HG03520 (cell line): ENCODE data around the gene IGSF9.
A peak's percentile ranks its signal among the peaks of the same experiment; 100 is the strongest.
"Not testable (repeated sequence)": the region's sequence is repeated elsewhere in the genome, so short reads cannot be mapped to it uniquely, and the experiment has no call there.

Experiments used
- ATAC-seq: cut with Tn5 transposase; IDR thresholded peaks from one replicate; pipeline ENCODE4 v1.9.1; 2021; ENCODE audit warnings: mild to moderate bottlenecking, moderate library complexity; ENCODE audit not compliant: unreplicated experiment

Gene IGSF9

GRCh38 chr1:159902541-159902940 is 42.9 kb downstream of the IGSF9 start:
- ATAC-seq: no peak

DNA sequence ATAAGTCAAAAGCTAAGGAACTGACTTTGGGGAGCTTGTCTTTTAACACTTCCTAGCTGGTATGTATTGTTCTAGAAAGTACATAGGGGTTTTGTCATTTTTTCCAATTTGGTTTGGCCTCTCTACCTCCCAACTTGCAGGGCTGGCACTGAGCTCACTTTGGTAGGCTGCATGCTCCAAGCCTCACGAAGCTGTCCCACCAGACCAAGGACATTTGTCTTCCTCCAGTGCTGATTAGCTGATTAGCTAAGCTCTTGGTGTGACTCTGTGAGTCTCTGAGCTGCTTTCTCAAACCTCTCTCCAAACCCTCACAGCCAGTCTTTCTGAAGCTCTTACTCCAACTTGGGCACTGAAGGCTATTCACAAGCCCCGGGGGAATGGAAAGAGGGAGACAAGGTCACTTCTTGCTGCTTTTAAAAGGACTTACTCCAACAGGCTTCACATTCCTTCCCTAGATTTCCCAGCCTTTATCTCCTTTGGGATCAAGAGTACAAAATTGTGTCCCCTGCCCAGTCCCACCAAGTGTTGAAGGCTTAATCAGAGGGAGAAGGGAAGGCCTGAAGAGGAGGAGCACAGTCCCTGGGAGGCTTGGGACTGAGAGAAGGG is 44.6 kb downstream of the IGSF9 start:
- no peak for ATAC-seq

- no peak for ATAC-seq
Observed at GRCh38 chr1:159900086-159900680, 45.2 kb downstream of the IGSF9 start, which contains the start of gene CFAP45. CFAP45 (minus strand) TSS chr1:159900165; CDS start chr1:159900098, 67 bp downstream.

- ATAC-seq: not testable (repeated sequence)
Observed at GRCh38 chr1:159899634-159900033, 45.8 kb downstream of the IGSF9 start.

- no peak for ATAC-seq
Observed at GRCh38 chr1:159898527-159898926, 46.9 kb downstream of the IGSF9 start.

GRCh38 chr1:159897962-159898361 is 47.5 kb downstream of the IGSF9 start:
- ATAC-seq: no peak

DNA sequence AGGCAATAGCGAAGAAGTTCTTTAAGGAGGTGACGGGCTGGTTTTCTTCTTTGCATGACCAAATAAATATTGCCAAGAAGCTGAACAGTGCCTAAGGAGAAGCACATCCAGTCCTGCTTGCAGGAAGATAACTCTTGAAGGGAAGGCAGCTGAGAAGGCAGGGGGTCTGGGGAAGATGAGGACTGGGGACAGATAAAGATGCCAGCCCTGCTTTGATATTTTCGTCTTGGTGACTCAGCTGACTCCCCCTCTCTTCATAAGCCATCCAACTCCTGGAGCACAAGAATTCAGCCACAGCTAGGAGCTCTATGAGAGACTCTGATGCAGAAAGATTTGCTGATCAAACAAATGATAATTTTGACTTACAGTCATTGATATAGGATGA is 48.9 kb downstream of the IGSF9 start:
- no peak for ATAC-seq

DNA sequence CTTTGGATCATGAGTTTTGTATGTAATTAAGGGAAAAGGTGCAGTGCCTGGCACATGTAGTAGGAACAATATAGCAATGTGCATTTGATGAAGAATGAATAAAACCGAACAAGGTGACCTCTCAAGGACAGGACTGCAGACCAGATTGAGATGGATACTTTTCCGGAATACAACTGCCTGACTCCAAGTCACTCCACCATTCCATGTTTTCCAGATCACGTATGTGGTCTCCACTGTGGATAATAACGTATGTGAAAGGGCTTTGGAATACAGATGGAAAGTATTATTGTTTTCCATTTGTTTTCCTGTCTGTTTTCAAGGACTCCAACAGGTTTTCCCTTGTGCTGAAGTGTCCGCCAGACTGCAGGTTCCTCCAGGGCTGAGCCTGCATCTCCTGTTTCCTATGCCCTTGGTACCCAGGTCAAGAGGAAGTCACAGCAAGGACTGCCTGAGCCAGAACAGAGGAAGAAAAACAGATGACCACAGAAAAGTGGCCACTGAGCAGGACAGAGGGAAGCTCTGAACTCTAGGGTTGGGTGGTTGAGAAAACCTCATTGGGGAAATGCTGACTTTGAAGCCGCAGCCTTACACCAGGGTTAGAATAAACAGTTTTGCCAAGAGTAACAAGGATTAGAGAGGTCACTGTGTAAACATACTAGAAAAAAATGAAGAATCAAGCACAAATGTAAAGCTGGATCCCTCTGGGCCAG is 49.4 kb downstream of the IGSF9 start:
- no peak for ATAC-seq

DNA sequence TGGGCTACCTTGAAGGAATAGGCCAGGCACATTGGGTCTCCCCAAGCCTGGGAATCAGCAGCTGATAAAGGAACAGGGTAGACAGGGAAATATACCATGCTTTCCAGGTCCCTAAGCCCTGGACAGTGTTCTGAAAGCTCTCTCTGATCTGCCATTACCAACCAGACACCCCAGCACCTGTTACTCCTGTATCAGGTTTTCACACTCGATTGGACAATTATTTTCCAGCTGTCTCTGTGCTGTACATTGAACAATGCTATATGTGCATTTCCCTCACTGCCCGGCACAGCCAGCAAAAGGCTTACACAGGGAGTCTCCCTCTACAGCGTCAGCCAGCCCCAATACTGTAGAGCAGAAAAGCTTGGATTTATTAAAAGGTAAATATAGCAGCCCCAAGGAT is 50.1 kb downstream of the IGSF9 start:
- no peak for ATAC-seq

DNA sequence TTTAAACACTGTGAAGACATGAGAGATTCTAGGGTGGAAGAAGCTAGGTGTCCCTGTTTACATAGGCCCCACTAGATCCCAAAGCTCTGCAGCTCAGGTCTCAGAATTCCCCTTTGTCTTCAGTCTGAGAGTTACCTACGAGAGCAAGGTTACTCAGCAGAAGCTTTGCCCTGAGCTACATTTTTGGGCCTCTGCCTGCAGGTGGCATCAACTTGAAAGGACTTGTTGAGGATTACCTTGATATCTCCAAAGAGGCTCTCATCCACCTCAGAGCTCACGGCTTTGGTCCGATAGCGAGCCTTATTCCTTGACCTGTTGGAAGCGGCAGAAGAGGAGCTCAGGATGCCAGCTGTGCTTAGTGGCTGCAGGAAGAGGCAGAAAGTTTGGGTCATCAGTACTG is 52.5 kb downstream of the IGSF9 start:
- no peak for ATAC-seq

DNA sequence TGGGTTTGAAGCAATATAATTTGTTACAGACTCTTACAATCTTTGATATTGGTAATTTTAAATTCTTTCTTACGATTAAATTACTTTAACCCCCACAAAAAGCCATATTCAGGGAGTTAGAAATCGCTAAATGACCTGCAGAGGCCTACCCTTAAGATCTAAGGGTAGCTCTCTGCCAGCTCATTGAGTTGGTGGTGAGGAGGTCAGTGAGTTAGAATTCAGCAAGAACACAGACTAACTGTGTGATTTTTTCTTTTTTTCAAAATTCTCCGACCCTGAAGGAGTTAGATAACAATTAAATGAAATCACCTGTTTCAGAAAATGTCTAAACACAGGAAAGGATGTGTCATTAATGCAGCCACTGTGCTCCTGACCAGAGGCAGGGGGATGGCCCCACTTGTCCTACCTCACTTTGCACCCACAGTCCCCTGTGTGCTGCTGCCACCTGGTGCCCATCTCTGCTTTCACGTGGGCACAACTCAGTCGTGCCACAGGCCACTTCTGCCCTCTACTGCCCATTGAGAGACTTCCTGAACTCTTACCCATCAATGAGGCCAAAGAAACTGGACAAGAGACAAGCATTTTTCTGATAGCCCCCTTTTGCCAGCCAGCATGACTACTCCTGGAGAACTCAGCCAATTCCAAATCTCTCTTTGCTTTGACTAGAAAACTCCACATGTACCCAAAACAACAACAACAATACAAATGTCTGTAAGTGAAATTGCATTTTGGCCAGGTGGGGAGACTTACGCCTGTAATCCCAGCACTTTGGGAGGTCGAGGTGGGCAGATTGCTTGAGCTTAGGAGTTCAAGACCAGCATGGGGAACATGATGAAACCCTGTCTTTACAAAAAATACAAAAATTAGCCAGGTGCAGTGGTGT is 53.9 kb downstream of the IGSF9 start:
- ATAC-seq: no peak

GRCh38 chr1:159890390-159890789 is 55.0 kb downstream of the IGSF9 start:
- ATAC-seq: no peak

- peak; percentile 88 for ATAC-seq
Observed at GRCh38 chr1:159889821-159890252, 55.6 kb downstream of the IGSF9 start.

DNA sequence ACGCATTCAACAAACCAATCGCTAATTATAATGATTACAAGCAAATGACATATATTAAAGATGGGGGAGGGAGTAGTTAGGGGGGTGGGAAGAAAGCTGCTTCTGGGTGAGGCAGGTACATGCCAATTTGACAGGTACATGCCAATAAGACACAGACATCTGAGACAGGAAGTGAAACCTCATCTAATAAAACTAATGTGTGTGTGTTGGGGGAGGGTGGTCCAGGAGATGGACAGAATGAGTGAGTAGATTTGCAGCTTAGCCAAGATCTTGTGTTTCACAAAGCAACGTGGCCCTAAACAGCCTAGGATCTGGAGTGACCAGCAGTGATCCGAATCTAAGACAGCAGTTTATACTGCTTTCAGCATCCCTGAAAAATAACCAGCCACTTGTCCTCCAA is 56.2 kb downstream of the IGSF9 start:
- ATAC-seq: no peak

GRCh38 chr1:159884296-159884695 is 61.1 kb downstream of the IGSF9 start:
- no peak for ATAC-seq

GRCh38 chr1:159883134-159883533 is 62.3 kb downstream of the IGSF9 start:
- no peak for ATAC-seq

DNA sequence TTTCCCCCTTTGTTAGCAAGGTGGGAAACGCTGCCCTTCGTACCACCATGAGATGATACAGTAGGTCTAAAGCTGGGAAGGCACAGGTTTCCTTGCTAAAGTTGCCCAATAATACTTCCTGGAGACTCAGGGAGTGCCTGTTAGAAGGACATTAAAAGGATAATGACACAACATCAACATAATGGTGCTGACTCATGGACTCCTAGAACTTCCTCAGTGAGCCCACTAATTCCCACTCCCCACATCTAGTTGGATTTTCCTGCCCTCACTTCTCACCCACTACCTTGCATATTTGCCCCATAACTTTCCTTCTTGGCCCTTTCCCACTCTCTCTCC is 62.9 kb downstream of the IGSF9 start:
- no peak for ATAC-seq

- no peak for ATAC-seq
Observed at GRCh38 chr1:159881622-159882526, 63.5 kb downstream of the IGSF9 start.

- no peak for ATAC-seq
Observed at GRCh38 chr1:159880430-159880829, 65.0 kb downstream of the IGSF9 start.

GRCh38 chr1:159879977-159880376 is 65.4 kb downstream of the IGSF9 start:
- ATAC-seq: no peak
